Fibroblast of pulmonary artery (primary cell): ENCODE results near the gene B4GALNT2.
A peak's percentile ranks its signal among the peaks of the same experiment; 100 is the strongest.
"Not testable (repeated sequence)": the region's sequence is repeated elsewhere in the genome, so short reads cannot be mapped to it uniquely, and the experiment has no call there.

Source experiments
- DNase-seq: peaks from one replicate; pipeline ENCODE4 v3.0.0-alpha.2; 2010; ENCODE audit warnings: low read depth
- H3K4me3 ChIP-seq: replicated peaks from 2 replicates; pipeline ENCODE4 v1.5.1; 2011; ENCODE audit warnings: low read depth, mild to moderate bottlenecking, control low read depth, low read length, moderate library complexity
- TF ChIP-seq, protein P1 (sequence below): IDR thresholded peaks from 2 replicates; pipeline ENCODE4 v1.5.1; 2011; ENCODE audit warnings: mild to moderate bottlenecking, control low read depth, low read length, inconsistent platforms; ENCODE audit errors: missing control alignments

The B4GALNT2 gene

DNA sequence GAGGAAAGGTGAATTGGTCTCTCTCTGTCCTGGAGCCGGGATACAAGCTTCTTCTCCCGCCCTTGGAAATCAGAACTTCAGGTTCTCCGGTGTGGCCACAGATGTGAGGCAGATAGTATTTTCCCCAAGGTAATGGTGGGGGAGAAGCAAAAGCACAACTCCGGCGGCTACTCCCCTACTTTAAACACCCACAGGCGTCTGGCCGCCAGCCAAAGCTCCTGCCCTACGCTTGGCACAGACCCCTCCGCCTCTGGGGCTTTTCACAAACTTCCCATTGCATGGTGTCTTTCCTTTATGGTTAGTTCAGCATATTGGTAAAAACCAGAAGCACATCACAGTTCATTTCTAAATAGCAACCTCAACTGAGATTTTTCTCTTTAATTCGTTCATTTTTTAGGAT lies 39.4 kb upstream of the B4GALNT2 start:
- no peak for DNase-seq
- H3K4me3 ChIP-seq, result no peak overlapping the region
- TF ChIP-seq, protein P1, sequence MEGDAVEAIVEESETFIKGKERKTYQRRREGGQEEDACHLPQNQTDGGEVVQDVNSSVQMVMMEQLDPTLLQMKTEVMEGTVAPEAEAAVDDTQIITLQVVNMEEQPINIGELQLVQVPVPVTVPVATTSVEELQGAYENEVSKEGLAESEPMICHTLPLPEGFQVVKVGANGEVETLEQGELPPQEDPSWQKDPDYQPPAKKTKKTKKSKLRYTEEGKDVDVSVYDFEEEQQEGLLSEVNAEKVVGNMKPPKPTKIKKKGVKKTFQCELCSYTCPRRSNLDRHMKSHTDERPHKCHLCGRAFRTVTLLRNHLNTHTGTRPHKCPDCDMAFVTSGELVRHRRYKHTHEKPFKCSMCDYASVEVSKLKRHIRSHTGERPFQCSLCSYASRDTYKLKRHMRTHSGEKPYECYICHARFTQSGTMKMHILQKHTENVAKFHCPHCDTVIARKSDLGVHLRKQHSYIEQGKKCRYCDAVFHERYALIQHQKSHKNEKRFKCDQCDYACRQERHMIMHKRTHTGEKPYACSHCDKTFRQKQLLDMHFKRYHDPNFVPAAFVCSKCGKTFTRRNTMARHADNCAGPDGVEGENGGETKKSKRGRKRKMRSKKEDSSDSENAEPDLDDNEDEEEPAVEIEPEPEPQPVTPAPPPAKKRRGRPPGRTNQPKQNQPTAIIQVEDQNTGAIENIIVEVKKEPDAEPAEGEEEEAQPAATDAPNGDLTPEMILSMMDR, result no peak

DNA sequence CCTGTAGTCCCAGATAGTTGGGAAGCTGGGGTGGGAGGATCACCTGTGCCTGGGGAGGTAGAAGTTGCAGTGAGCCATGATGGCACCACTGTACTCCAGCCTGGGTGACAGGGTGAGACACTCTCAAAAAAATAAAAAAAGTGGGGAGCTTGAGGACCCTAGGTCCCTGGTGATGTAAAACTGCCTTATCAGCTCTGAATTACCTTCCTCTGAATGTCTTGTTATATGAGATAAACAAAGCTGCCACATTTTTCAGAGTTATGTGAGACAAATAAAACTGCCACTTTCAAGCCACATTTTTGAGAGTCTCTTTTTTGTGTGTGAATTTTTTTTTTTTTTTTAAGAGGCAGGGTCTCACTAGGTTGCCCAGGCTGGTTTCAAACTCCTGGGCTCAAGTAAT lies 32.0 kb upstream of the B4GALNT2 start:
- no peak for DNase-seq
- TF ChIP-seq, protein P1, result no peak
- no peak overlapping the region for H3K4me3 ChIP-seq

DNA sequence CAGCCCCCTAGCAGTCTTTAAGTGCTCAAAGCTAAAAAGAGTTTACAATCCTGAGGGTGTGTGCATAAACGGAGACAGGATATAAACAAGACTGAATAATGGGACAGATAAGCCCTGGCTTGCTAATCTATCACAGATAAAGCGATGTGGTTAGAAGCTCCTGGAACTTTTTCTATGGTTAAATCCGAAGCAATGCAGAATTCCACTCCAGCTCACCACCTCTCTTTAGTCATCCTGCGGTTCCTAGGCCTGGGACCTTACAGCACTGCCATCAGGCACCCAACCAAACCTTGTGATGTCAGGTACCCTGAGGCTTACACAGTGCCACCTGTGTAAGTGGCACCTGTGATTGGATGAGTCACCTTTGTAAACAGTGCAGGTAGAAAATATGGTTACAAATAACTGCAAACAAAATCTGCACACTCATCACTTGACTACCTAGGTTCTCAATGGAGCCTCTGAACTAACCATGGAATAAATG lies 31.5 kb upstream of the B4GALNT2 start:
- H3K4me3 ChIP-seq, result no peak overlapping the region
- TF ChIP-seq, protein P1, result no peak
- peak; percentile 59 for DNase-seq

DNA sequence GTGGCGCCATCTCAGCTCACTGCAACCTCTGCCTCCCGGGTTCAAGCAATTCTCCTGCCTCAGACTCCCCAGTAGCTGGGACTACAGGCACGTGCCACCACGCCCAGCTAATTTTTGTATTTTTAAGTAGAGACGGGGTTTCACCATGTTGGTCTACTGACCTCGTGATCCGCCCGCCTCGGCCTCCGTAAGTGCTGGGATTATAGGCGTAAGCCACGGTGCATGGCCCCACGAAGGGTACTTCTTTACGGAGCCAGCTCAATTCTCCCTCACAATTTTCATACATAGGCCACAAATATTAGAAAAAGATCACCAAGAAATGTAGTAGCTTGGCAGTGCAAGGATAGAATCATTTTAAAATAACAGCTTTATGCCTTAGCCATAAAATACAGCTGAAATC lies 29.2 kb upstream of the B4GALNT2 start:
- not testable (repeated sequence) for H3K4me3 ChIP-seq, DNase-seq

DNA sequence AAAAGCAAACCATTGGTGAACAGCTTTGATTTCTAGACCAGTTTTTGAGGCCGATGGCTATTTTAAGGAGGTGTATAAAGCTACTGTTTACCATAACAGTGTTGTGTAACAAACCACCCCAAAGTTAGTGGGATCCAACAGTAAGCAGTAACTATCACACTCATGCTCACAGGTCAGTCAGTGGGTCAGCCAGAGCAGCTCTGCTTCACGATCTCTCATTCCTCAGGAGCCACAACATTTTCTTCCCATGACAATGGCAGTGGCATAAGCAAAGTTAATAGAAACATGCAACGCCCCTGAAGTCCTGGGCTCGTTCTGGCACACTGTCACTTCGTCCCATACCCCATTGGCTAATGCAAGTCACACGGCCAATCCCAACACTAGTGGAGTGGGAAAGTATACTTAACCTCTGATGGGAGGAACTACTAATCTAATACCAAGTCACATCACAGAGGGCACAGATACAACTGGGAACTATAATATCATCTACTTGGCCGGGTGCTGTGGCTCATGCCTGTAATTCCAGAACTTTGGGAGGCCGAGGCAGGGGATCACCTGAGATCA lies 28.0 kb upstream of the B4GALNT2 start:
- no peak overlapping the region for H3K4me3 ChIP-seq
- TF ChIP-seq, protein P1, result no peak
- DNase-seq, result no peak

DNA sequence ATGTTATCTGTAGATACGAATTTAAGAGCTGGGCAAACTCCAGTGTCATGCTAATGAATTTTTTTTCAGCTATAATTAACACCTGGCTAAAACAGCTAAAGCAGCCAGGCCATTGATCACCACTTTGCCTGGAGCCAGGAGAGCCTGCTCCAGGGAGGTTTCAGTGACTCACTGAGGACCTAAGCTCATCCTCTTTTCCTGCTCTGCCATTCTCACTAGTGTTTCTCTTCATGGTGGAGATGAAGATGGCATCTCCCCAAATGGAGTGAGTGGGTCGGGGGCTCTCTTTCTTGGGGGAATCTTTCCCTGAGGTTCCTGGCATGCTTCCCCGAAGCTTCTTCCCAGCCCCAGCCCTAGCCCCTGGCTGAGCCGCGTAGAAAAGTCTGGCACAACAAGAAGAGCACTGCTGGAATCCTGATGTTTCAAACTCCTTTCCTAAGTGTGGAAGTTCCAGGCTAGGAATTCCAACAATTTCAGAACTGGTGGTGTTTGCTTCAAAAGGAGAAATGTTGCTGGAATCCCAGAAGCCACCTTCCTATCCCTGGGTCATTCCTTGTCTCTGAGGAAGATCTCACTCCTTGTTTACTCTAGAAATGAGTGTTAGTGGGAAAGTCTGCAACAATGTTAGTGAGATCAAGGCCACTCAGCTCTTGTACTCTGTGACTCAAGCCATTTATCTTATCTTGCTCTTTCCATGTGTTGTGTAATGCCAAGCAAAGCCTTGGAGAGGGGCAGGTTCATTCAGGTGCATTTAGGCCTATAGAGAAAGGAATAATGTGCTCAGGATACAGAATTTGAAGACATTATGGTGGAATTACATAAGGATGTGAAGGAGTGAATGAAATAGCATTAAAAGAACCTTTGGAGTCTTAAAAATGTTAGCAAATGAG lies 26.0 kb upstream of the B4GALNT2 start:
- TF ChIP-seq, protein P1, result no peak
- DNase-seq, result peak; percentile 48
- no peak overlapping the region for H3K4me3 ChIP-seq

DNA sequence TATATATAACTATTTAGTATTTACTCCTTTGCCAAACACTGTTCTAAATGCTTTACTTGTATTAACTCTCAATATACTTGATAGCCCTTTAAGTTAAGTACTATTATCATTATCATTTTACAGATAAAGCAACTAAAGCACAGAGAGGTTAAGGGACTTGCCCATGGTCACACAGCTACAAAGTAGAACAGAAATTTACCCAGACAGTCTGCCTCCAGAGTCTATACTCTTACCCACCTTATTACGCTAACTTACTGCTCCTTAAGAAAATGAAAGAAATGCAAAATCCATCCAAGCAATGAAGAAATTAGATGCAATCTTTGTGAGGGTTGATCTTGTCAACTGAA lies 25.4 kb upstream of the B4GALNT2 start:
- no peak overlapping the region for H3K4me3 ChIP-seq
- no peak for DNase-seq
- TF ChIP-seq, protein P1, result no peak
